Activated CD4-positive, CD25-positive, alpha-beta regulatory T cell treated with anti-CD3 and anti-CD28 coated beads, Interleukin-2, amount 50 U/mL, for 24 hours (primary cell): Measurements from ENCODE around the gene TRPM5.

ENCODE experiments used
- ATAC-seq, 2 donors: fragments of 150-1000 bp; cut with Tn5 transposase; one replicate each; pipeline ENCODE4 v1.10.0; 2021; ENCODE audit warnings: mild to moderate bottlenecking in 1 of 2, moderate library complexity in 1 of 2

The TRPM5 gene

DNA sequence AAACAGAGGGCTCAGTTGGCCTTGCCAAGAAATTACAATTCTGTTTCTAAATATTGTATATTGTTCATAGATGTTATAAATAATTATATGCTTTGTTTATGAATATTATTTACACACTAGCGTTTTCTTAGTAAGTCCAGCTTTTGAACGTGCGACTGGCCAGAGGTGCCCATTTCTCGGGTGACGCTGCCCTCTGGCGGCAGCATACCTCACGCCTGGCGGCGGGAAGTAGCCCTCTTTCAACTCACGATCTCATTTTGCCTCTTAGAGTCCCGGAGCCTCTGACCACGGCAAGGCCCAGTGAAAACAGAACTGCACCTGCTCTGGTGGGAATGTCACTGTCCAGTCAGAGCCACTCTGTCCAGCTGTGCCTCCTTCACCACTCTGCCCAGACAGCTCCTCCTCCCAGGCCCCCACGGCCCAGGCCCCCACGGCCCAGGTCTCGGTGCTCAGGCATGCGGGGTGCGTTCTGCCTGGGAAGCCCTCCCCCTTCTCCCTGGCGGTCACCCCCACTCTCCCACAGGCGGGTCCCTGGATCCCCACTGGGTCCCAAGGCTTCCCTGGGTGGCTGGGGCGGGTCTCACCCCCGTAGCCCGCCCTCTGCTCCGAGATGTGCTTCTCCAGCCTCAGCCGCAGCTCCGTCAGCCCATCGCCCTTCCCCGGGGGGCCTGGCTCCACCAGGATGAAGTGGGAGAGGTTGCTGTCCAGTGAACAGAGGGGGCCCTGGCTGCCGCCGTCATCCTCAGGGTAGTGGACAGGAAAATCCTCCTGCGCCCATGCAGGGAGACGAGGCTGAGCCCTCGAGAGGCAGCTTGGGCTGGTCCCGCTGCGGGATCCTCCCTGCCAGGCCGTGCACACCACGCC, 24.4 kb downstream of the TRPM5 start:
- ATAC-seq: no peak

DNA sequence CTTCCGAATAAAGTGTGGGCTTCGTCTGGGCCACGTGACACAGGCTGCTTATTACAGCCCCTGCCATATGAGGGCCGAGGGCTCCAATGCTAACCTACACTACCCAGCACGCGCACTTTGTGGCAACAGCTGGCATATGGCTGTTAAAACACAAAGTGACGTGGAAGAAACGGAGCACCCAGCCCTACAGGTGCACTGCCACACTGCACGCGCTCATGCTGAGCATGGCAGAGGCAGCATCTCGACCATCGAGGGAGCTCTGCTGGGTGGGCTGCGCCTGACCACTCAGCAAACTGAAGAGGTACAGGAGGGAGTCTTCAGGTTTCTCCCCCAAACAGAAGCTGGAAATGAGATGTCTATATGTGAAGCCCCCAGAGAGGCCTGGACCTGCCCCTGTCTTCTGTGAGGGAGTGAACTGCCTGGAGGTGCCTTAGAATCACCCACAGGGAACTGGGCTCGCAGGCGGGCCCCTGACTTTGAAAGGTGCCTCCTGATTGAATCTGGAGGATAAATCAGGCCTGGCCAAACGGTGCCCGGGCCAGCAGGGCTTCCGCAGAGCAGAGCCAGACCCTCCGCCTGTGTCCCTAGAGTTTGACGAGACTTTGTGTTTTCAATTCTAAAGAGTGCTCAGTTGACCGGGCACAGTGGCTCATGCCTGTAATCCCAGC, 25.5 kb downstream of the TRPM5 start:
- no peak for ATAC-seq

DNA sequence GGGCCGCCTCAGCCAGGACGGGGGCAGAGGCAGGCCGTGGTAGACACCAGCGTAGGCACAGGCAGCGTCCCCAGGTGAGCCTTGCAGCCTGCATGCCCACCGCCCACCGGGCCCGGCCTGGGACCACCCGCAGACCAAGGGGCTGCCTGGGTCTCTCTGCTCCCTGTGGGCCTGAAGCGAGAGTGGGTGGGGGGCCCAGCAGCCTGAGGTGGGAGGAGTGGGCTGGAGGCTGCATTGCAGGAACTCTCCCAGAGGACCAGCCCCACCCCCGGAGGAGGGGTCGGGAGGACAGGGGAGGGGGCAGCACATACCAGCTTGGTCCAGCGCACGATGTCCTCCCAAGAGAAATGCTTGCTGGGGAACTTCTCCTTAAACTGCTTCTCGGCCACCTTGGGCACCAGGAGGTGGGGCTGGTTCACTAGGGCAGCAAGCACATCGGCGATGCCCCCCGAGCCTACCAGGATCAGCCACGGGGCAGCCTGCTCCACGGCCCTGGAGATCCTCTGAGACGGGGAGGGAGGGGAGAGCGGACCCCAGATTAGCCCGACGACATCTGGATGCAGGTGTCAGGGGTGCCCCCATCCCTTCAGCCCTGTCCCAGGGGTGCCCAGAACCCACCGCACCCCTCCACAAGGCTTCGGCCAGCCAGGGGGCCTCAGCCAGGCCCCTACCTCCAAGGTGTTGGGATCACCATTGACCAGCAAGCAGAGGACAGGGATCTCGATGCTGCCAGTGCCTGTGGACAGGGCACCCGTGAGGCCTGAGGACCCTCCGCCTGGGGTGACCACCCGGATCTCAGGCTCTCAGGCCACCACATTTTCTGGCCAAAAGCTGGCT, 26.2 kb downstream of the TRPM5 start:
- ATAC-seq: no peak

DNA sequence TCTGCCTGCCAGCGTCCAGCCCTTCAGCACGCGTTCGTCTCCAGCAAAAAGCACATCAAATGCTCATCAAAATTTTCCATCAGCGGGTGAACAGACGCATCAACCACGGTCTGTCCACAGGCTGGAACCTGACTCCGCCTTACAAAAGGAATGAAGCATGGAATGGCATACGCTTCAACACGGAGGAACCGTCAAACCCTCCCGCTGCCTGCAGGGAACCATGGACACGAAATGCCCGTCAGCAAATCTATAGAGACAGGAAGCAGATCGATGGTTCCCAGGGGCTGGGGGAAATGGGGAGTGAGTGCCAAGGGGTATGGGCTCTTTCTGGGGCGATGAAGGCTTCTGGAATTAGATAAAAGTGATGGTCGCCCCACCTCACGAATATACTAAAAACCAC, 27.5 kb downstream of the TRPM5 start:
- no peak for ATAC-seq

DNA sequence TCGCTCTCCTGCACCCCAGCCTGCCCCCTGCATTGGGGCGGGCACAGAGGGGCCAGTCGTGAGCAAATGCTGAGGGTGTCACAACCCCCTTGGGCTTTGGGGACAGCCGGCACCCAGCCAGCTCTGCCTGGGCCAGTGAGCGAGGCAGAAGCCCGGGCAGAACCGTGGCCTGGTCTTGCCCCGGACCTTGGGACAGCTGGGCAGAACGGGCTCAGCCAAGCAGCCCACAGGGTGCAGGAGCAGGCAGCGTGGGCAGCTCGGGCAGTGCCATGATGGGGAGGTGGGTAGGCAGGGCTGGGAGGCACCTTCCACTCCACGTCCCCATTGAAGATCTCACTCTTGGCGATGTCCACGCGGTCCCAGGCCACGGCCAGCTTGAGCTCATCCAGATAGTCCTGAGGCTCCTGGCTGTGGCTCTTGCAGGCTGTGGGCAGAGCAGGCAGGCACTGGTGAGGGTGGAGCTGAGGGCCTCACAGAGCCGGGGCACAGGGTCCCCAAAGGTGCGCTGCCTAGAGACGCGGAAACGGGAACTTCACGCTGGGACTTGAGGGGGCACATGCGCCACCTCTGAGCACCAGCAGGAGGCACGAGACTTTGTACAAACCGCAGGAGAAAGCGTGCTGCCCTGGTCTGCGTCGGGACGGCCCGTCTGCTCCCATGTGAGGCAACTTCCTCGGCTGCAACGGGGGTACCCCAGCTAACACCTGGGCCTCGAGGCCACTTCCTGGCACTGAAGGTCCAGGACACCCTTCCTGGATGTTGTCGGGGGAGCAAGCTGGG, 28.5 kb downstream of the TRPM5 start:
- ATAC-seq: no peak

DNA sequence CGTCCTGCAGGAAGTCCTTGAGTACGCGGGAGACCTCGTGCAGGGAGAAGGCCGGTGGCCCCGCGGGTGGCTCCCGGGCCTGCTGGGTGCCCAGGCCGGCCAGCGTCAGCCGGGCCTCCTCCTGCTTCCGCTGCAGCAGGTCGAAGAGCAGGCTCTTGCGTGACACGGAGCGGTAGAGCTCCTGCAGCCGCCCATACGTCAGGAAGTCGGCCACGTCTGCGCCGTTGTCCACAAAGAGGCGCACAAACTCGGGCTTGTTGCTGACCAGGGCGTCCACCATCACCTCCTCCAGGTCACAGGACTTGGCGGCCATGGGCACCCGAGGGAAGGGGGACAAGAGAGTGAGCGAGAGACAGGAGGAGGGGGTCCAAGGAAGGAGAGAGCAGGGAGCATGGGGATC, 29.1 kb downstream of the TRPM5 start:
- no peak for ATAC-seq

DNA sequence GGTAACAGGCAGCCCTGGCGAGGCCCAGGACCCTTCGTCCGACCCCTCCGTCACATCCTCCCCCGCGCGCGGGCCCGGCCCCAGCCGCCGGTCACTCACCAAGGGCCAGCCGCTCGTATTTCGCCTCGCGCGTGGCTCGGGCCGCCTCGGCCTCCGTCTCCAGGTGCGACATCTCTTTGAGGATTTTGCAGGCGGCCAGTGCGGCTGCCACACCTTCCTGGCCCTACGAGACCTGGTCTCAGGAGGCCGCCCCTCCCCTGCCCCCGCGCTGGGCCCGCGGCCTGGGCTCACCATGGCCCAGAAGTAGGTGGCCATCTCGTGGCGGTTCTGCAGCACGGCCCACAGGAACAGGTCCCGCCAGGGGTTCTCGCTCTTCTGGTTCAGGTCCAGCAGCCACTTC, 29.7 kb downstream of the TRPM5 start:
- ATAC-seq: no peak

DNA sequence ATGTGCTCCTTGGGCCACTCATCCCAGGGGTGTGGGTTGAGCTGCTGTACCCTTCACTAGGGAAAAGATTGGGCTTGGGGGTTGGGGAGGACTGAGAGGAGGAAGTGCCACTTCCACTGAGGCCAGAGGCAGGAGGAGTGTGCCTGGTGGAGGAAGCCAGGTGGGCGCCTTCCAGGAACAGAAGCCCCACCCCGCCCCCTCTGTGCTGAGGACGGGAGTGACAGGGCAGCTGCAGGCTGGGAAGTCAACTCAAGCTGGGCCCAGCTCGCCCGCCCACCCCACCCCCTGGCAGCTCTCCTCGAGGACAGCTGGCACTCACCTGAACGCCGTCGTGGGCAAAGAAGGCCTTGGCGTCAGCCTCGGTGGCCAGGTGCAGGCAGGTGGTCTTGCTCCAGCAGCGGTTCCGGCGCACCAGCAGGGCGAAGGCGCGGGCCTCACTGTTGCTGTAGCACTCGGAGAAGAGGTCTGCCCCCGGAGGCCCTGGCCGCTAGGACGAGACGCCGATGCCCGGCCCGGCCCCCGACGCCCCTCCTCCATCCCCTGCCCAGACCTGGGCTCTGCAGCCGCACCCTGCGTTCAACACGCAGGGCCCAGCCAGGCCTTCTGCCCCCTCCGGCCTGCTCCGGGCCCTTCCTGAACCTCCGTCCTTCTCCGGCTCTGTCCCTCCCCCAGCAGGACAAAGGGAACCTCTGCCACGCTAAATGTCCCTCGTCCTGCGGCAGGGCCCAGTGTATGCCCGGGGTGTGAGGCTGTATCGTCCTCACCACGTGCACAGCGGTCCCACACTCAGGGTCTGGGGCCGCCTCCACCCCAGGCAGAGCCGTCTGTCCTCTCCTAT, 30.4 kb downstream of the TRPM5 start:
- no peak for ATAC-seq

DNA sequence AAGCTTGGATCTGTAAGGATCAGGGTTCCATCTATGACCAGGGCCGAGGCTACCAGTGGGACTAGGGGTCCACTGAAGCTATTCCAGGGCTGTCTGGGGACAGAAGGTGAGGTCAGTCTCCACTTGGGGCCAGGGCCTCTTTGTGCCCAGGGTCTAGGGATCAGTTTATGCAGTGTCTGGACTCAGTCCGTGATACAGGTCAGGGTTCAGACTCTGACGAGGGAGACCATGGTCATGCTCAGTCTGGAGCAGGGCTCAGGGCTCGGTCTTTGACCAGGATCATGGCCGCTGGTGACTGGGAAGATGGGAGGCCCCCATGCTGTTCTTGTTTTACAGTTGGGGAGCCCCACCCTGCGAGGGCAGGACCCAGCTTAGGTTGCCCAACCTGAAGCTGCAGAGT, 32.0 kb downstream of the TRPM5 start:
- no peak for ATAC-seq

DNA sequence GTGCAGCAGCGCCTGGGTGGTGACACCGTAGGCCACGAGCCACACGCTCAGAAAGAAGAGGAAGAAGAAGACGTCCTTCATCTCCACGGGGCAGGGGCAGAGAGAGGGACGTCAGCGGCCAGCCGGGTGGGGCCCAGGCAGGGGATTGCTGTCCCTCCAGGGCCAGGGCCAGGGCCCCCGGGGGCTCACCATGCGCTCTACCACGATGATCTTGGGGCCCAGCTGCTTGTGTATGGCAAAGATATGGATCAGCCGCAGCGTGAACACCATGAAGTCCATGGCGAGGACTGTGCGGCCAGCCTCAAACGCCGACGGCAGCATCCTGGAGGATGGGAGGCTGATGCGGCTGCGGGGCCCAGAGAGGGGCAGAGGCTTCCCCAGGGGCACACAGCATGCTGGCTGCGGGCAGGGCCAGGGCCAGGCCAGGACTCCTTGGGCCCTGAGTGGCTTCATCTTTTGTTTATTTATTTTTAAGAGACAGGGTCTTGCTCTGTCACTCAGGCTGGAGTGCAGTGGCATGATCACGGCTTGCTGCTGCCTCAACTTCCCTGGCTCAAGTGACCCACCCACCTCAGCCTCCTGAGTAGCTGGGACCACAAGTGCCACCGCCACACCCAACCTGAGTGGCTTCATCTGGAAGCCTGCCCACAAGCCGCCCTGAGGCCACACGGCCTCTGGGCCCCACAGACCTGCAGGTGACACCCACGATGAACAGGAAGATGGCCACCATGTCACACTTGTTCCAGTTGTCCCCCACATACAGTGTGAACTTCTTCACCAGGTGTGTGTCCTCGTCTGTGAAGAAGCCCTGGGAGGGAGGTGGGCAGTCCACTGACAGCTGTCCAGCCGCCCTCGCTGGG, 32.6 kb downstream of the TRPM5 start:
- ATAC-seq: no peak

DNA sequence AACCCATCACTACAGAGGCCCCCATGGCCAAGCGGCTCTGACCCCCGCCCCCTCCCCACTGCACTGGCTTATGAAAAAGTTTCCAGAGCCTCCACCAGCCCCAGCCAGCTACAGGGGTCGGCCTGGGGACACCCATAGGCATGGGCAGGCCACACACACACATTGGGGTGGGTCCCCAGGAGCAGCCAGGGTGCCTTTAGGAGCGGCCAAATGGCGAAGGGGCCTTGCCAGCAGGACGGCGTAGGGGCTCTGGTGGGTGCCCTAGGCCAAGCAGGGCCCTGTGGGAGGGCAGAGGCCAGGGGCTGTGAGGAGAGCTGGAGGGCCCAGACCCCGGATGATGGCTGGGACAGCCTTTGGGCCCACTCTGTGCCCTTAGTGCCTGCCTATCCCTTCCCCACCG, 33.7 kb downstream of the TRPM5 start:
- ATAC-seq: no peak

DNA sequence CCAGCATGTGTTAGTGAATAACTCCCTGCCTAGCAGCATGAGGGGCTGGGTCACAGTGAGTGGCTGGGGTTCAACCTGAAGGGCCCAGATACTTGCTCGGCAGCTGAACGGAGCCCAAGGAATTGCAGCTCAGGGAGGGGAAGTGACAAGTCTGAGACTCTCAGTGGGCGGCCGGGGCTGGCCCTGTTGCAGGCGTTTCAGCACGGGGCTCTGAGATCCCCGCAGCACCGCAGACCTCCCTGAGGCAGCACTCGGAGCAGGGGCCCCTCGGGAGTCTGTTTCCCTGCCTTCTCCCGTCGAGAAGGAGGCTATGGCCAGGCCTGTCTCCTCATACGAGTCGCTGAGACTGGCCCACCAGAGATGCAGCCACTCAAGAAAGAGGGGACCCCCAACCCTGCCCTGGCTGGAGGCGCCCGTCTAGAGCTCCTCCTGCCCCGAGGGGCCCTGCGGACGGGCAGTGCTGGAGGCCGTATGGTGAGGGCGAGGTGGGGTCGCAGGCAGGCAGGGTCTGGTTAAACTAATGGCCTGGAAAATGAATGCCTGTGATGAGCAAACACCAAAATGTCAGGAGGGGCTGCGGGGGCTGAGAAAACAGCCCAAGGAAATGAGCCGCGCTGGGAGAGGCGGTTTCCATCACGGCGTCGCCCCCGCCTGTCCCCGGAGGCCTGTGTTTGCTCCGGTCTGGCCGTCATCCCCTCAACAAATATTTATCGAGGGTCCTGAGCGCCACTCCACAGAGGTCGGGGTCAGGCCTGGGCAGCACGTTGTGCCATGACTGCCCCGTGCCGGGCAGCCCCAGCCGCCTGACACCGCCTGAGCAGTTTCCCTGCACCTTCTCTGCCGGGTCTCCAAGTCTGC, 34.5 kb downstream of the TRPM5 start:
- no peak for ATAC-seq

DNA sequence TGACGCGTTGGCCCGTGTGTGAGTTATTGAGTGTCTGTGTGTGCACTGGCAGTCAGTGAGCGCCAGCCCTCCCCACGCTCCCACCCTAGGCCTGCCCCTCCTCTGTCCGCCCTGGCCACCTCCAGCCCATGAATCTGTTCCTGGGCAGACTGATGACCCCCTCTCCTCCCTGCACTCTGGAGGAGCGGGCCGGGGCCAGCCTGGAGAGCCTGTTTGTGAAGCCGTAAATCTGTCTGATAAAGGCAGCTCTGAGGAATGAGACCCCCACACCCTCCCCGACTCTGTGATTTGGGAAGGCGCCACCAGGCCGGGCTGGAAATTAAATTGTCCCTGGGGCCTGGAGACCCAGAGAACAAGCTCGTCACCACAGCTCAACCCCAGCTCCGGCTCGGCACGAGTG, 35.2 kb downstream of the TRPM5 start:
- no peak for ATAC-seq

DNA sequence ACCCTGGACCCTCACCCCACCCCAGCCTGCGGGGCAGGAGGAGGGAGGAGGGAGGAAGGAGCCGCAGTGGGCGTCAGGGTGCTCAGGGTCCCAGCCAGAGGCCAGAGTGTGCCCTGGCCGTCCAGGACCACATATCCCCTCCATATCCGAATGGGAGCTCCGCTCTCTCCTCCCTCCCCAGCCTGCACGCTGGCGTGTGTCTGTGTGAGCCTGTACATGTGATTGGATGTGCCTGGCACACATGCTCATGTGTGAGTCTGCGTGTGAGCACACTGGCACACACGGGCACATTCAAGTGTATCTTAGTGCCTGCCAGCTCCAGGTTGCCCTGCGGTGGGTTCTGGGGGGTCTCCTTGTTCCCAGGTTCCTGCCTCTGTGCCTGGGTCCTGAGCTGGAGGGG, 35.6 kb downstream of the TRPM5 start:
- ATAC-seq: no peak

DNA sequence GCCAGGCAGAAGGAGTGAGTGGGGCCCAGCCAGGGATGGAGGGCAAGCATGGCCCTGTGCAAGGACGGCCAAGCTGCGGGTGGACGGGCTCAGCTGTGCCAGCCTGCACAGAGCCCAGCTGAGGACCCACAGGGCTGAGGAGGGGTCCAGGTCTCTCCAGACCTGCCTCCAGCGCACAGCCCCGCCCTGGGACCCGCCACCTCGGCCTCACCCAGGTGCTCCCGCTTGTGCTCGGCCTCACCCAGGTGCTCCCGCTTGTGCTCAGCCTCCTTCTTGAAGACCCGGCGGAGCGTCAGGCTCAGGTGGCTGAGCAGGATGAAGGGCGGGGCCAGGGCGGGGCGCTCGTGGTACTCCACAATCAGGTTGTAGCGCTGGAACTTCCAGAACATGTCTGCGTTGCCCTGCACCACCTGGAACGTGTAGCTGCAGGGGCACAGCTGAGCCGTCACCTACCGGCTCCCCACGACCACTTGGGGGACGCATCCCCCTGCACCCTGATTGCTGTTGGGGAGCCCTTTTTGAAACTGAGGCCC, 37.4 kb downstream of the TRPM5 start:
- no peak for ATAC-seq

DNA sequence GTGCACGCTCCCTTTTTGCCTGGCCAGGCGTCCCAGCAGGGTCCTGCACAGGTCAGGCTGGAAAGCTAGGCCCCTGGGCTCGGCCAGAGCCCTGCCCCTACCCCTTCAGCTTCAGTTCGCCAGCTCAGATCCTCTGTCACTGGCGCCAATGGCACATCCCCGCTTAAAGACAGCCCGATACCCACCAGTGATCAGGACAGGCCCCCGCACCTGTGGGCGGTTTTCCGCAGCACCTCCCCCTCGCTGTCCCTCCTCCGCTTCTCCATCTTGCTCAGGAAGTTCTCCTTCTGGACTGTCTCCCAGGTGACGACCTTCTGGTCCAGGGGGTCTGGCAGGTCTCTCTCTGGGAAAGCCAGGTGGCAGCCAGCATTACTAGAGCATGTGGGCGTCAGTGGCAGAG, 37.9 kb downstream of the TRPM5 start:
- no peak for ATAC-seq

DNA sequence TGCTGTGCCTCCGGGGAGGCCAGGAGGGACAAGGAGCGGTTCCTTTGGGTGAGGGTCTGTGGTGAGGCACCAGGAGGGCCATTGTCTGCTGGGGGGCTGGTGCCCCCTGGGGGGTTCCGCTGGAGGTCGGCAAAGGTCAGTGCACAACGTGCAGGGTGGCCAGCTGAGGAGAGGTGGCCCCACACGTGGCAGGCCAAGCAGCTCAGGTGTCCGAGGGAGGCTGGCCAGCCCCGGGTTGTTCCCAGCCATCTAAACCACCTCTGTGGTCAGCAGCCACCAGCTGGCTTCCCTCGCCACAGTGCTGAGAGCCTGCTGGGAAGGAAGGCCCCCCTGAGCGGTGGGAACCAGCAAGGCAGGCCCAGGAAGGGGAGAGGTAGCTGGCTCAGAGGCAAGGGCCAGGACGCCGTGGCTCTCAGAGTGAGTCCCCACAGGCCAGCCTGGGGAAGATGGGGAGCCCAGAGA, 39.5 kb downstream of the TRPM5 start:
- no peak for ATAC-seq

DNA sequence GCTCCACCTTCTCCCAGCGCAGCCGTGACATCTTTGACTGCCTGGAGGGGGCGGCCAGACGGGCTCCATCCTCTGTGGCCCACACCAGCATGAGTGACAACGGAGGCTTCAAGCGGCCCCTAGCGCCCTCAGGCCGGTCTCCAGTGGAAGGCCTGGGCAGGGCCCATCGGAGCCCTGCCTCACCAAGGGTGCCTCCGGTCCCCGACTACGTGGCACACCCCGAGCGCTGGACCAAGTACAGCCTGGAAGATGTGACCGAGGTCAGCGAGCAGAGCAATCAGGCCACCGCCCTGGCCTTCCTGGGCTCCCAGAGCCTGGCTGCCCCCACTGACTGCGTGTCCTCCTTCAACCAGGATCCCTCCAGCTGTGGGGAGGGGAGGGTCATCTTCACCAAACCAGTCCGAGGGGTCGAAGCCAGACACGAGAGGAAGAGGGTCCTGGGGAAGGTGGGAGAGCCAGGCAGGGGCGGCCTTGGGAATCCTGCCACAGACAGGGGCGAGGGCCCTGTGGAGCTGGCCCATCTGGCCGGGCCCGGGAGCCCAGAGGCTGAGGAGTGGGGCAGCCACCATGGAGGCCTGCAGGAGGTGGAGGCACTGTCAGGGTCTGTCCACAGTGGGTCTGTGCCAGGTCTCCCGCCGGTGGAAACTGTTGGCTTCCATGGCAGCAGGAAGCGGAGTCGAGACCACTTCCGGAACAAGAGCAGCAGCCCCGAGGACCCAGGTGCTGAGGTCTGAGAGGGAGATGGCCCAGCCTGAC, 41.2 kb downstream of the TRPM5 start:
- no peak for ATAC-seq

DNA sequence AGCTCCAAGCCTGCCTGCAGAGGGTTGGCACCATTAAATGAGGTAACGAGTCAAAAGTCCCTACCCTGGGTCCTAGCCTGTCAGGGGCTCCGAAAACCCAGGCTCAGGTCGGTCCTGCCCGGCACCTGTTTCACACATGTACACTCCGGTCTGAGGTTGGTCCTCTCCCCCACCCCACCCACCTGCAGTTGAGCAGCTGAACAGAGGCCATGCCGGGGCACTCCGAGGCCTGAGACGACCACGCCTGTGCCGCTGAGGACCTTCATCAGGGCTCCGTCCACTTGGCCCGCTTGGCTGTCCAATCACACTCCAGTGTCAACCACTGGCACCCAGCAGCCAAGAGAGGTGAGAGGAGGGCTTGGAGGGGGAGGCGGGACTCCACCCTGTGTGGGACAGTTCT, 42.2 kb downstream of the TRPM5 start:
- ATAC-seq: no peak
